NCI-H2029 (cell line): Measurements from ENCODE around the gene ZNF330.

Experiments used
- DNase-seq: peaks from one replicate; lab custom pipeline; 2025; lab: John Stamatoyannopoulos, UW

Gene ZNF330

DNA sequence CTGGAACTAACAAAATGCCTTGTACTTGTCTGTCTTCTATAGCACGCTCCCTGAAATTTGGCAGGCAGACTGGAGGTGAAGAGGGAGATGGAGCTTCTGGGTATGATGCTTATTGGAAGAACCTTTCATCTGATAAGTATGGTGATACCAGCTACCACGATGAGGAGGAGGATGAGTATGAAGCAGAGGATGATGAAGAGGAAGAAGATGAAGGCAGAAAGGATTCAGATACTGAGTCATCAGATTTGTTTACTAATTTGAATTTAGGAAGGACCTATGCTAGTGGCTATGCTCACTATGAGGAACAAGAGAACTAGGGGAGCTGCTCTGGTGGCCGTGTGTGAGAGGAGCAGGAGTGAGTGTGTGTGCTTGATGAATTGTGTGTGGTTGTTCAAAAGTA is 13.0 kb downstream of the ZNF330 start:
- no peak for DNase-seq

GRCh38 chr4:141238186-141238585 is 17.5 kb downstream of the ZNF330 start:
- DNase-seq: no peak

GRCh38 chr4:141240259-141240658 is 19.6 kb downstream of the ZNF330 start:
- DNase-seq: no peak

DNA sequence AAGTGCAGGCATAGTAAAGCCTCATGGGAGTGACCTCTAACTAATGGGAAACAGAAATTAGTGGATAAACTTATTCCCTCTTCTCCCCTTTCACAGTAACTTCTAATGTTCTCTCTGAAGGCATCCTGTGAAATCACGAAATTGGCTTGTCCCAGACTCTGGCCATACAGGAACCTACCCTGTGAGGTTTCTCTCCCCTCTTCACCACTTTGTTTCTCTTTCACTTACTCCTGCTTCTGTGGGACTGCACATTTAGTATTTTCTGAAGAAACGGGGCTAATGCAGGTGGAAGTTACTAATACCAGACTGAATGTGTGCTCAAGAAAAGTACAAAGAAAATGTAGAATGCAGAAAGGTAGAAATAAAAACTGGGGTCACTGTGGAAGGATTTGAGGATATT is 20.0 kb downstream of the ZNF330 start:
- no peak for DNase-seq

DNA sequence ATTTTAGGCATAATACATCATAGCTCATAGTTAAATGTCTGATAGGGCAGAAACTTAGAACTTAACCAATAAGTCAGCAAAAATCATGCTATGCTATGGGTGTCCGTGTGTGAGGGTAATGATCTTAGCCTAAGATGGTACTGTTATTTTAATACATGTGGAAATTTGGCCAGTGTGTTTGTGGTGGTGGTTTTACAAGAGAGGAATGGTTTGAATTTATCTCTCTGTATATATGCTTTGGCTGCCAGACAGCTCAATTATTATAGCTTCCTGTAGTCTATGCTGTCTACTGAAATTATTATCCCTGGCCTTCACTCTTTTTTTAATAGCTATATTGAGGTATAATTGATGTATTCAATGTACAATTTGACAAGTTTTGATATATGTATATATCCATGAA is 21.3 kb downstream of the ZNF330 start:
- no peak for DNase-seq

- no peak for DNase-seq
Measured at GRCh38 chr4:141244419-141244818, 23.7 kb downstream of the ZNF330 start.

GRCh38 chr4:141246243-141246642 is 25.5 kb downstream of the ZNF330 start:
- no peak for DNase-seq

DNA sequence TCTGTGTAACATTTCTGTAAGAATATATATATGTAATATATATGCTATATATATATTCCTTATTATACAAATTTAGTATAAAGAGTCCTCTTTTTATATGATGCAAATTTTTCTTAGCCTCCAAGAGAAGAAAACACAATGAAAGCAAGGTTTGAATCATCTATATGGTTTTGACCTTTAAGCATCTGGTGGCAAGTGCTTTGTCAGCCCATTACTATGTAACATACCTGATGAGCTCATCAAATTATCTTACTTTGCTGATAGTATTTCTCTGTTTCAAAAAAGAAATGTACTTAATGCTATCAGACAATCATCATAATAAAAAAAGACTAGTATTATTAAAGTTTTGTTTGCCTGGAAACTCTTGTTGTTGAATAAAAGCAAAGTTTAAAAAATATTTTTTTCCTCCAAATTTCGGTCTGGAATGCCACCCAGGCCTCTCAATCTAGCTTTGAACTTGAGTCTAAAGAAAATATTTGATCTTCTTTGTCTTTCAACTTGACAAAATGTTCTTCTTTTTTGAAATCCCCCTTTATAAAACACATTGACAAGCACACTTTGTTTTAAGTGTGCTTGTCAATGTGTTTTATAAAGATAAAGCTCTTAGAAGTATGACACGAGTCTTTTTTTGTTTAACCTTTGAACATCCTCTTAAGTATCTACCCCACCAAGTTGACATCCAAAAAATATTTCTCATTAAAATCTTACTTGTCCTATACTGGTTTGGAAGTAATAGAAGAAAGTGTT is 26.2 kb downstream of the ZNF330 start:
- no peak for DNase-seq

GRCh38 chr4:141247430-141247780 is 26.7 kb downstream of the ZNF330 start:
- no peak for DNase-seq

GRCh38 chr4:141248029-141248428 is 27.3 kb downstream of the ZNF330 start:
- no peak for DNase-seq

DNA sequence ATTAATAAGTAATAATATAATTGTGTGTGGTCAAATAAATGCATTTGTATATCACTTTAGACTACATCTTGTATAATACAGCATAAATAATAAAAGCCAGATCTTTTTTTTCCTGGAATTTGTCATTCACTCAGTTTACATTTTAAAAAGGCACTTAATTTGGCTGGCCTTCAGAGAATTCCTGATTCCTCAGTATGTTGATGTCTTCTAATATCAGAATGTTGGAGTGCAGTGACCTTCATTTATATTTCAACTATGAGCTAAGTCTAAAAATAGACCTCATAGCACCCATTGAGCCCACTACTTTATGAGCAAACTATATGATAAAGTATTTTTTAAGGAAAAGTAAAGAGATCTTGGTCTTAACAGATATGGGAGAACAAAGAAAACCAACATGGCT is 27.8 kb downstream of the ZNF330 start:
- DNase-seq: no peak

- no peak for DNase-seq
Measured at GRCh38 chr4:141254326-141254725, 33.6 kb downstream of the ZNF330 start.

- DNase-seq: no peak
Measured at GRCh38 chr4:141255016-141255415, 34.3 kb downstream of the ZNF330 start.

DNA sequence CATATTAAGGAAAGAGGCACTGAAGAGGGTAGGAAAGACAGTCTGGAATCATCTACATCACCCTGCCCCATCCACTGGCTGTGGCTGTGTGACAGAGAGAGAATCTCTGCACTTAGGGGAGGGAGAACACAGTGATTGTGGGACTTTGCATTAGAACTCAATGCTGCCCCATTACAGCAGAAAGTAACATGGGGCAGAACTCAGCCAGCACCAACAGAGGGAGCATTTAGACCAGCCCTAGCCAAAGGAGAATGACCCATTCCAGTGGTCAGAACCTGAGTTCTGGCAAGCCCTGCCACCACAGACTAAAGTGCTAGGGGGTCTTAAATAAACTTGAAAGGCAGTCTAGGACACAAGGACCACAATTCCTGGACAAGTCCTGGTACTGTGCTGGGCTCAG is 37.9 kb downstream of the ZNF330 start:
- DNase-seq: no peak

GRCh38 chr4:141275834-141276233 is 55.1 kb downstream of the ZNF330 start:
- DNase-seq: peak; percentile 11

GRCh38 chr4:141283152-141283551 is 62.5 kb downstream of the ZNF330 start:
- DNase-seq: no peak

DNA sequence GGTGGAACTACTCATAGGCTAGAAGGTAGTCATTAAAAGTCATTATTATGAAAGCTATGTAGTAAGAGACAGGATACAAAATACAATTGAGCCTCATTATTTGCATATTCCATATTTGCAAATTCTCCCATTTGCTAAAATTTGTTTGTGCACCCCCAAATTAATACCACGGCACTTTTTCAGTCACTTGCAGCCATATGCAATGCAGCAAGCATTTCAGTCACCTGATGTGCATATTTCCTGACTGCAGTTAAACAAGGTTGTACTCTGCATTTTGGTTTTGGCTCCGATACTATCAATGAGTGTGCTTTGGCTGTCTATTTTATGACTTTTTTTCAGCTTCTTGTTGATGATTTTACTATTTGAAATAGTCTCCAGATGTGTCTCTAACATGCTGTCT is 62.9 kb downstream of the ZNF330 start:
- DNase-seq: no peak
